NCI-H187 treated with DMSO at 0.1 percent for 48 hours (cell line): ENCODE results near the gene TXNIP.

Experiments
- DNase-seq: peaks from one replicate; lab custom pipeline; 2025; lab: John Stamatoyannopoulos, UW

Gene TXNIP

DNA sequence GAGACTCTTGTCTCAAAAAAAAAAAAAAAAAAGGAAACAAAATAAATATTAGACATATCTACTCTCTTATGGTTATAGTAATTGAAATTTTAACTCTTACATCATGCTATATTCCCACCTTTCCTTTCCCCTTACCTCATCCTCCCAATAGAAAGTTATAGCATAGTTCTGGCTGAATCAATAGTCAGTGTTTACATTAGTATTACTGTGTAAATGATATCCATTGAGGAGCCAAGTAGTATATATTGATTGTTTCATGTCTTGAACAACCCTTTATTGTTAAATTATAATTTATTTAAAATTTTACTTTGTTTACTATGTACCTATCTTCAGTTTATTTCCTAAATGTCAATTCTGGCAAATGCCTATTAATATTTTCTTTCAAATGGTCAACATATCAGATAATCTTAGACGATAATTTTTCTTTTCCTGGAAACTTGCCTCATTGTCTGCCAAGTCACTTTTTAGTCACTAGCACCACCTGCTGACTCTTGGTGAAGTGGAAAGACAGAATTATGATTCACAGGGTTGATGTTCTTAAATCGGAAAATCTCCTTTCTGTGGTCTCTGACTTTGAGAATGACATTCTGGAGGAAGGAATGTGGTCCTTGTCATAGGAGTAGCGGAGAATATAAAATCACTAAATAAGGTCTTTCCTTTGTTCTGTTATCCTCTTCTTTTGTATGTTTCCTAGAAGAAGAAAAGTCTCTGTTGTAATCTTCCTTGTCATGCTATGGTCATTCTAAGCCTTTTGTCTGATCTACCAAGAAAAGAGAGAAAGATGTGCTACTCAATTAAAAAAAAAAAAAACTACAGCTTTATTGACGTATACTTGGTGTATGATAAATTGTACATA lies 16.6 kb upstream of the TXNIP start:
- DNase-seq: peak; percentile 72

- no peak for DNase-seq
Measured at GRCh38 chr1:146010126-146010738, 13.9 kb upstream of the TXNIP start.

- DNase-seq: no peak
Measured at GRCh38 chr1:146007489-146008133, 11.2 kb upstream of the TXNIP start.

GRCh38 chr1:146001709-146002108 lies 5.3 kb upstream of the TXNIP start:
- DNase-seq: no peak

DNA sequence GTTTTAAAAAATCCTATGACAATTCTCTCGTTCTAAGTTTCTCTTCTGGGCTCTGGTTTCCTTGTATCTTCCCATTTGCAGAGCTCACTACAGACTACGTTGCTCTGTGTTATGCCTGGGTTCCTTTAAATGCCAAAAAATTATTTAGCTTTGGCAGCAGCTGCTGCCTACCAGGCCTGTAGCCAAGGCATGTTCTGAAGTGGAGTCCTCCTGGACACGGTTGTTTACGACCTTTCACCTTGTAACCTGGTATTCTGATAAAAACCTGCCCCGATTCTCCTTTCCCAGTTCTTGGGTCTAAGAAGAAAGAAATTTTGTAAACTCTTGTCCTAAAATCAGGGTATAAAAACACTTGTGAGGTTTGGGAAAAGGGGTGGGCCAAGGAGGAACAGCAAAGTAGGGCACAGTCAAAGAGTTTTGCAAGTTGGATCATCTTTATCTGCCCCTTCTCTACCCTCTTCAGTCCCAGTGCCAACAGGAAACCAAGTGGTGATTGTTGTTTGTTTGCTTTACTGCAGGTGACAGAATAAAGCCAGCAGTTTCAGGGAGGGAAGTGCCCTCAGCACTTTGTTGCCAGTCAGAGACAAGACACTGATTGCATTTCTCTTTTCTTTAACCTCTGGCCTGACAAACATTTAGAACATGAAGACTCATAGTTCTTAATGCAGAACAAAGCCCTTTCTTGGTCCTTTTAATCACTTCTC lies 3.1 kb upstream of the TXNIP start:
- peak; percentile 68 for DNase-seq

DNA sequence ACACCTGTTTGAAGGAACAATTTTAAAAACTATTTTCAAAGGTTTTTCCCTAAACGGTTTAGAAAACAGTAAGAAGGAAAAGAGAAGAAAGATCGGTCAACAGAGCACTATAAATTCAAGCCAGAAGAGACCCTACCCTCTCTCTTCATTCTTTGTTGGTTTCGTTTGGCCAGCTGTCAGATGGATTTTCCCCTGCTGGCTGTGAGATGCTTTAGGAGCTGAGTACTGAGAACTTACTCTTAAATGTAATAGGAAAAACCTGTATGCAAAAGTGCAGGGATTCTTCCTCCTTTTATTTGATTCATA lies 1.3 kb upstream of the TXNIP start:
- no peak for DNase-seq

GRCh38 chr1:145997016-145997717 lies 788 bp upstream of the TXNIP start:
- no peak for DNase-seq

- no peak for DNase-seq
Measured at GRCh38 chr1:145995964-145996432, 381 bp downstream of the TXNIP start.

DNA sequence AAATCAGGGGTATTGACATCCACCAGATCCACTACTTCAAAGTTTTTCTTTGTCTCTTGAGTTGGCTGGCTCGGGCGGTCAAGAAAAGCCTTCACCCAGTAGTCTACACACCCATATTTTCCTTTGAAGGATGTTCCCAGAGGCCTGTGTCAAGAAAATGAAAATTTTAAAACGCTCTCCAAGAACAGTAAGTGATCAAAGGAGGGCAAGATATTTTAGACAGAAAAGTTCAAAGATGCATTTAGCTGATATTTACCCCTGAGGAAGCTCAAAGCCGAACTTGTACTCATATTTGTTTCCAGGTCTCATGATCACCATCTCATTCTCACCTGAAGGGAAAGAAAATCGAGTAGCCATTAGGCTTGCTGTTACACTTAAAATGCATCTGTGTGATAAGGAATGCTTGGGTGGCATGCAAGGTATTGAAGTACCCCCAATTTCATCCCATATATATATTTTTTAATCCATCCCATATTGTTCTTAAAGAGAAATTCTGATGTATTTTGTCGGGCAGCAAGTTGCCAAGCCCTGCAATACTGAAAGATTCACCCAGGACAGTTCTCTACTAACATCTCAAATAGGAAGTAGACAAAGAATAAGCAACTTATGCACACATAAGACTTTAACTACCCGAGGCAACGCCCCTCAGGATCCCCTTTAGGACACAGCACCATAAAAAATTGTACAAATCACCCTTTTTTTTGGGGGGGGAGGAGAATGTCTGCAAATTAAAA lies 1.1 kb downstream of the TXNIP start:
- DNase-seq: no peak

- DNase-seq: no peak
Measured at GRCh38 chr1:145994391-145995120, 1.8 kb downstream of the TXNIP start.

DNA sequence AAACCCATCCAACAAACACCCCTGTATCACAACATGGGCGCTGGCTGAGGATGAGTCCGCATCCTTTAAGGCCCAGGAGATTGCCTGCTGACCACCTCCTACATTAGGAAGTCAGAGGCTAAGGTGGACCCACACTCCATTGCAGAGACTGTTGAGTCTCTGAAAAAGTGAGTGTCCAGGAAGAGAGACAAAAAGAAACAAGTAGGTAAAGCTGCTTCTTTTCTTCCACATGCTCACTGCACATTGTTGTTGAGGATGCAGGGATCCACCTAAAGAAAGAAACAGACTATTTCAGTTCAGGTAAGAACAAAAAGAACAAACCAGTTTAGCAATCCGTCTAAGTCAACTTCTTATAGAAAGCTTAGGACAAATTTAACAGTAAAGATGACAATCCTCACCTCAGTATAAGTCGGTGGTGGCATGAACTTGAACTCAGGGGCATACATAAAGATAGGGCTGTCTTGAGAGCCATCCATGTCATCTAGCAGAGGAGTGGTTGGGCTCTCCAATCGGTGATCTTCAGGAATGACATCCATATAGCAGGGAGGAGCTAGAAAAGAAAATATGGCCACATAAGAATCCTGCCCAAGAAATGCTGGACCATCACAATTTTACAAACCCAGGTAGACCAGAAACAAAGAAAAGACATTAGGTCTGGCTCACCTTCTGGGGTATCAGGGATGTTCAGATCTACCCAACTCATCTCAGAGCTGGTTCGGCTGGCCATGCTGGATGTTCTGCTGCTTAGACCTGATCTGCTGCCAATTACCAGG lies 2.6 kb downstream of the TXNIP start:
- no peak for DNase-seq

DNA sequence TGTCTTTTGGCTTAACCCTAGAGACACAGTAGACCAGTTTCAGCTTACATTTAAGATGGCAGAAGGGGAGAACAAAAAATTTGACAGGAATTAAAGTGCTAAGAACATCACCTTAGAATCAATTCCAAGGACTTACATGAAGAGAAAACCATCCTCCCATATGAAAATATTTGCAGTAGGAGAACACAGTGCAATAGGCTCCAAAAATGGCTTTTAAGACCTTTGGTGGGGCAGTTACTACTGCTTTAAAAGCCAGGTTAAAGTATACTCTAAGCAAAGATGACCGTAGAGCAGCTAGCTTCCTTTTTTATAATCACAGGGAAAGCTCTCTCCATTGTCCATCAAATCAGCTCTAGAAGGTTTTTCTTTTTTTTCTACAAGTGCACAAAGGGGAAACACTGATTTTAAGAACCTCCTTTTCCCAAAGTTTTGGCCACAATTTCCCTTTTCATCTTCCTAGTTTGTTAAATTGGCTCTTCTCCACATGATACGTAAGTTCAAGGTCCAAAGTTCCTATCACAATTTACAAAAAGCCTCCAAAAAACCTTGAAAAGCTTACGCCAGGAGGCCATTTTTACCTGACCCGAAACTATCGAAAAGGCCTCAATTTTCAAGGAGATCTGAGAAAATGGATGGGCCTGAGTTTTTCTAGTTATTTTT lies 3.3 kb downstream of the TXNIP start:
- DNase-seq: no peak

DNA sequence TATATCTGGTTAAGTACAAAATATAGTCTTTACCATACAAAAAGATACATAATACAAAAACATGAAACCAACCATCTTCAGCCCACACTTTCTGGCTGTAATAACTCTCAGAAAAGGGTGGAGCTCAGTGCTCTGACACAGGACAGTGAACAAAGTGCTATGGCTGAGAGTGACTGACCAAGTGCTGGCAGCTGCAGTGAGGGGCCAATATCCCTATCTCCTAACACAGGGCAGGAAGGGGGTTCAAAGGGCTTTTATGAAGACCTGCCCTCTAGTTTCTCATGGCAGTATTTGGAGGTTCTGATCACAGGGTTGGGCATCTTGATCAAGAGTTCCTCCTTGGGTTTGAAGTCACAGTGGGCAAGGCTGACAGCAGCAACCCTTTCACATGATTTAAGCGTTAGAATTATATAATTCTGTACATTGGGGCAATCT lies 3.9 kb downstream of the TXNIP start:
- no peak for DNase-seq

GRCh38 chr1:145991735-145992412 lies 4.5 kb downstream of the TXNIP start:
- DNase-seq: no peak

DNA sequence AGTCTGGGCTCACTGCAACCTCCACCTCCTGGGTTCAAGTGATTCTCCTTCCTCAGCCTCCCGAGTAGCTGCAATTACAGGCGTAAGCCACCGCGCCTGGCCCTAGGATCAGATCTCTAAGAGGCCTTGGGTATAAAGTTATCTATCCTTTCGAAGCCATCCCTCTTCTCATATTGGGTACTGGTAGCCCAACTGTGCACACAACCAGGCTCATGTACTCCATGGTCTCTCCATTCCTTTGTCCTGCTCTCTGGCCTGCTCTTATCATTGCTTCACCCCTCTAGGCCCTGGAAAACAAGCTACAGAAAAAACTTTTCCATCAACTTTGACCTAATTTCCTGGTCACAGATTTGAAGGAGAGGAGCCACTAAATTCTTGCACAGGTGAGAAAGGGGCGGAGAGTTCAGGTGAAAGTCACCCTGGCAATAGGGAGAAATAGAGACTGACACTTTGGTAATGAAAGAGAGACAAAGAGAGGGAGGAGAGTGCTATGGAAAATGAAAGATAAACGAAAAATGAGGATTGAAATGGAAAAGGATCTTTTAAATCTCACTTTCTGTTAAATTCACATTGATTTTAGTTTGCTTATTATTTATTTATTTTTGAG lies 6.0 kb downstream of the TXNIP start:
- DNase-seq: no peak

DNA sequence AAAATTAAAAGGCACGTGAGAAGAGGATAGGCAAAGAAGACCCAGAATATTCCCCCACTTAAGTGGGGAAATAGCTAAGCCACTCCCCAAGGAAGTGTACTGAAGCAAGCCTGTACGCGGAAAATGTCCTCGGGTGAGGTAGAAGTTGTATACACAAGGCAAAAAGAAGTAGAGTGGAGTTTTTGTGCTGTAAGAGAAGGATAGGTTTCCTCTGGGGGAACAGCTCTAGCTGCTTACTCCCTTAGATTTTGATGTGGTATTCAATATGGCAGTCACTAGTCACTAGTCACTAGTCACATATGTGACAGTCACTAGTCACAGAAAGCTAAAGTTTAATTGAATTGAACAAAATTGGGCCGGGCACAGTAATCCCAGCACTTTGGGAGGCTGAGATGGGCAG lies 7.6 kb downstream of the TXNIP start:
- DNase-seq: no peak

- no peak for DNase-seq
Measured at GRCh38 chr1:145987926-145988325, 8.5 kb downstream of the TXNIP start.

GRCh38 chr1:145986551-145986950 lies 9.8 kb downstream of the TXNIP start:
- no peak for DNase-seq
